Measurements from ENCODE around the gene PTGES2. TPM values are rescaled to one million over a fixed set of nuclear protein-coding genes. Genes with fewer than 3 reads are reported as not detected.

PTGES2 gene
- total RNA-seq, 6 experiments from 2014 or later, result 68.5 to 82.8 (median 70.6) TPM

GRCh38 chr9:128121466-128121810 lies 6.1 kb downstream of the PTGES2 start:
- no peak for TF ChIP-seq CTCF (IDR thresholded peaks at IDR 0.05)
- no peak for DNase-seq
- no peaks in the 10 kb centered on the region; the same call in none of the 2 replicates for H3K27me3 Mint-ChIP-seq (ENCODE audit: insufficient read depth)
- H3K36me3 Mint-ChIP-seq (ENCODE audit: low read depth), result no peaks in the 10 kb centered on the region
- H3K27ac Mint-ChIP-seq, result no peak overlapping the region
- peaks cover 24% of the 10 kb centered on the region for H3K4me1 Mint-ChIP-seq (ENCODE audit: low read depth)
- no peaks in the 10 kb centered on the region for H3K9me3 Mint-ChIP-seq
- H3K4me3 Mint-ChIP-seq, result no peak overlapping the region

- DNase-seq, result no peak
- Mint-ChIP-seq H3K27me3 (ENCODE audit: insufficient read depth) (no peaks in the 10 kb centered on the region; the same call in none of the 2 replicates), H3K27ac (no peak overlapping the region), H3K4me1 (ENCODE audit: low read depth) (peaks cover 19% of the 10 kb centered on the region), H3K36me3 (ENCODE audit: low read depth) (no peaks in the 10 kb centered on the region), H3K9me3 (no peaks in the 10 kb centered on the region), H3K4me3 (no peak overlapping the region)
- no peak for TF ChIP-seq CTCF (IDR thresholded peaks at IDR 0.05)
Observed at GRCh38 chr9:128120741-128121465, 6.6 kb downstream of the PTGES2 start.

GRCh38 chr9:128120061-128120740 lies 7.3 kb downstream of the PTGES2 start:
- H3K27me3 Mint-ChIP-seq (ENCODE audit: insufficient read depth), result no peaks in the 10 kb centered on the region; the same call in none of the 2 replicates
- no peak for DNase-seq
- H3K4me1 Mint-ChIP-seq (ENCODE audit: low read depth), result peaks cover 12% of the 10 kb centered on the region
- TF ChIP-seq CTCF (IDR thresholded peaks at IDR 0.05), result no peak
- no peak overlapping the region for H3K27ac Mint-ChIP-seq
- no peaks in the 10 kb centered on the region for H3K36me3 Mint-ChIP-seq (ENCODE audit: low read depth)
- no peak overlapping the region for H3K4me3 Mint-ChIP-seq
- no peaks in the 10 kb centered on the region for H3K9me3 Mint-ChIP-seq

GRCh38 chr9:128118971-128119665 lies 8.4 kb downstream of the PTGES2 start:
- no peak overlapping the region for H3K4me3 Mint-ChIP-seq
- H3K27ac Mint-ChIP-seq, result no peak overlapping the region
- H3K4me1 Mint-ChIP-seq (ENCODE audit: low read depth), result 0 out of 2 replicates have a peak, but pooled peaks cover 6% of the 10 kb centered on the region
- H3K36me3 Mint-ChIP-seq (ENCODE audit: low read depth), result no peaks in the 10 kb centered on the region
- DNase-seq, result no peak
- no peaks in the 10 kb centered on the region; the same call in none of the 2 replicates for H3K27me3 Mint-ChIP-seq (ENCODE audit: insufficient read depth)
- TF ChIP-seq CTCF (IDR thresholded peaks at IDR 0.05), result no peak
- H3K9me3 Mint-ChIP-seq, result no peaks in the 10 kb centered on the region

- Mint-ChIP-seq H3K27me3 (ENCODE audit: insufficient read depth) (no peaks in the 10 kb centered on the region; the same call in none of the 2 replicates), H3K4me1 (ENCODE audit: low read depth) (0 out of 2 replicates have a peak, but pooled peaks cover 6% of the 10 kb centered on the region), H3K36me3 (ENCODE audit: low read depth) (no peaks in the 10 kb centered on the region), H3K9me3 (no peaks in the 10 kb centered on the region), H3K27ac (no peak overlapping the region), H3K4me3 (no peak overlapping the region)
- DNase-seq, result no peak
- TF ChIP-seq CTCF (IDR thresholded peaks at IDR 0.05), result no peak
Observed at GRCh38 chr9:128118472-128118857, 9.1 kb downstream of the PTGES2 start.
